NCI-H2081 (cell line): ENCODE measurements around the gene DUSP16.
"Not testable (repeated sequence)": the region's sequence is repeated elsewhere in the genome, so short reads cannot be mapped to it uniquely, and the experiment has no call there.

ENCODE experiments used
- DNase-seq, 2 experiments: peaks; one replicate each; lab custom pipeline; 2025; lab: John Stamatoyannopoulos, UW

DUSP16 gene

DNA sequence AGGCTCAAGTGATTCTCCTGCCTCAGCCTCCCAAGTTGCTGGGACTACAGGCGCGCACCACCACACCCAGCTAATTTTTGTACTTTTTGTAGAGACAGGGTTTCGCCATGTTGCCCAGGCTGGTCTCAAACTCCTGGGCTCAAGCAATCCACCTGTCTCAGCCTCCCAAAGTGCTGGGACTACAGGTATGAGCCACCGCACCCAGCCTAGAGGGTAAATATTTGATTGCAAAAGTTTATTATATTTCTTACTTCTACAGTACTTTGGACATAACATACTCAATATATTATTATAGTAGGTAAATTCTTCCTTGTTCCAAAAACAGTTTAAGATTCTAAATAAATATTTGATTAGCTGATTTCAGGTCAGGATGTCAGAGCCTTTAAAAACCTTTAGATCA lies 40.0 kb downstream of the DUSP16 start:
- not testable (repeated sequence) for DNase-seq

DNA sequence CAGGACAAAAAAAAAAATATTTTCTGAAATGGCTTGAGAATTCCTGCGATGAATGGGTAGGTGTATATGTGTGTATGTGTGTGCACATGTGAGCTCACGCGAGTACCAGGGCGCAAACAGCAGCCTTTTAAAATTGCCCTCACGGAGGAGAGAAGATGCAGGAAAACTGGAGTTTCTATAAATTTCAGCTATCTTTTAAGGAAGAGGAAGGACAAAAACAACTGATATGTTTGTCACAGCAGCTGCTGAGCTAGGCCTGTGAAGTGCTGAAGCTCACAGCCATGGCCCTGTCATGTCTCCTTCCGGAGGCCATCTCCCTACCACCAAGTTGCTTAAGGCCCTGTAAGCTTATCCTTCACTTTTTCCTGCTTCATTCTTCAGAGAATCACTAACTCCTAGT lies 40.8 kb downstream of the DUSP16 start:
- no peak for DNase-seq

DNA sequence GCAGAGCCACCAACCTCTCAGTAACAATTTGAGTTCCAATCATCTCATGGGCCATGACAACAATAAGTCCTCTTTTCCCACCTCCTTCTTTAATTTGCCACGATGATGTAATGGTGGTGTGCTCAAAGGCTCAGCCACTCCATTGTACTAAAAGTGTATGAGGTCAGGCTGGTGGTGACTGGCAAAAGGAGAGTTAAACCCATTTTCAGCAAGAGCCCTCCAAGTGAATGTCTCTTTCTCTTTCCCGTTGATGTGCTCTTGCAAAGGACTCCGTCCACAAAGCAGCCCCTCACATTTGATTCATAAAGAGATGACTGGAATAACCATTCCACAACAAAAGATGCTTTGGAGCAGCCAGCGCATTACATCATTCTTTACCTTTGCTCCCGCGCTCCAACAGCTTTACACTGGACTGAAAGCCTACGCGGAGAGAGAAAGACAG lies 41.6 kb downstream of the DUSP16 start:
- peak in 1 of 2 experiments; percentile 41 for DNase-seq

DNA sequence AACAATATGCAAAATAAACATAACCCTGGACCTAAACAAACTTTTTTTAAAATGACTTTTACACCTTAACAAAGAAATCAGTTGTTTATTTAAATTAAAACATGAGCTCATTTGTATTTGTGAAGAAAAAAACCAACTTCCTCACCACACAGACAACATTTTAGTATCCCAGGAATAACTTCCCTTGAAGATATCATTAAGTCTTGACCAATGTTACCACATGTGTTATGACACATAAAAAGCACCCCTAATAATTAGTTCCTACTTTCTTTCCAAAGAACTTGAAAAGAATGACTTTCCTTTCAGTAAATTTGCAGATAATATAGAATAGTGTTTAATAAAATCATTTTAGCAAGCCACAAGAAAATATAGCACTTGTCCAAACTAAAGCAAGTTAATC lies 42.4 kb downstream of the DUSP16 start:
- no peak for DNase-seq

DNA sequence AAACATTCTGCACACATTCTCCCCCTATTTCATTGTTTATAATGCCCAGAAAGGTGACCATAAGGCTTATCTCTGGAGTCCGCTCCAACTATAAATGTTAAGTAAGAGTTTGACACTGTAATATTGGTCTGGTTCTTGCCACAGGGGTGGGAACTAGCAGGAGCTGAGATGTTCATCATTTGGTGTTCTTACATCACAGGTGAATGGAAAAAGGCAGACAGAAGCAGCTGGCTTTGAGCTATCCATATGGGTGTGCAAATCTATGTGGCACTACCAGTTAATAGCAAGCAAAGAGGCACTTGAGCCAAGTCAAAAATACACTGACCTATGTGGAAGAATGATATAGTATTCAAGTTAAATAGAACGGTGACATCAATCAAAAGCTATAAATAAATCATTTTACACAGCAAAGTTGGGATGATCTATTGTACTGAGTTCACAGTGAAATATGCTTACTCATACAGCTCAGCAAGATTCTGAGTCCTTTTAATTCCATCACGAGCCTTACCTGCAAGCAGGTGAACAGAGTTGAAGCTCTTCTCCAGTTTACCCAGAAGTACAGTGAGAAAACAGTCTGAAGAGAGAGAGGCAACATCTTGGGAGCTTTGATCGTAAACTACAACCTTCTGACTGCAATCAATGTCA lies 43.2 kb downstream of the DUSP16 start:
- DNase-seq = no peak

DNA sequence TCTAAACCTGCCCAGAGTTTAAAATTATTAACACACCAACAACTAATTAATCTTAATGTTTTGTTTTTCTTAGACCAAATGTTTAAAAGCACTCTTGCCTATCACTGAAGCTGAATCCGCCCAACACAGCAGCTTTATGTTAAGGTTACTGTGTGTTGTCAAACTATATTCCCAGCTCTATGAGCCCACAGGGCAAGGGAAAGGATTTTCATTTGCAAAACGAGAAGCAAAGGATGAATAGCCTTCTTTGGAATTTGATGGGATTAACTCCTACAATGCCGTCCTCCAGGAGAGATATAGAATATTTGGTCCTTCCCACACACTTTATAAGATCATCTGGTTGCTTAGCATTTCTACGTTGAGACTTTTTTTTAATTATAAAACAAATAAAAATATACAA lies 43.7 kb downstream of the DUSP16 start:
- no peak for DNase-seq

DNA sequence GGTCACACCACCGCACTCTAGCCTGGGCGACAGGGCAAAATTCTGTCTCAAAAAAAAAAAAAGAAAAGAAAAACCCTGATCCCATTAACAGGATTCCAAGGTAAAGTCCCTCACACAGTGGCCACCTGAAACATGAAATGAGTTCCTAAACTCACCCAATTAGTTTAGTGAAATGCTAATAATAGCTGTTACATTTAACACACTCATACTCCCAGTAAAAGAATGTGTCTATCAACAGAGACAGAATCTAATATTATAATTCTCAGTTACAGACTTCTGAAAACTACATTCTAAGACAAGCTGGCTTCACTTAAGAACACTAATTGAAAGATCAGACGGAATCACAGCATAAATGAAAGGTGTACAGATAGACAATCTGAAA lies 44.2 kb downstream of the DUSP16 start:
- DNase-seq = no peak

DNA sequence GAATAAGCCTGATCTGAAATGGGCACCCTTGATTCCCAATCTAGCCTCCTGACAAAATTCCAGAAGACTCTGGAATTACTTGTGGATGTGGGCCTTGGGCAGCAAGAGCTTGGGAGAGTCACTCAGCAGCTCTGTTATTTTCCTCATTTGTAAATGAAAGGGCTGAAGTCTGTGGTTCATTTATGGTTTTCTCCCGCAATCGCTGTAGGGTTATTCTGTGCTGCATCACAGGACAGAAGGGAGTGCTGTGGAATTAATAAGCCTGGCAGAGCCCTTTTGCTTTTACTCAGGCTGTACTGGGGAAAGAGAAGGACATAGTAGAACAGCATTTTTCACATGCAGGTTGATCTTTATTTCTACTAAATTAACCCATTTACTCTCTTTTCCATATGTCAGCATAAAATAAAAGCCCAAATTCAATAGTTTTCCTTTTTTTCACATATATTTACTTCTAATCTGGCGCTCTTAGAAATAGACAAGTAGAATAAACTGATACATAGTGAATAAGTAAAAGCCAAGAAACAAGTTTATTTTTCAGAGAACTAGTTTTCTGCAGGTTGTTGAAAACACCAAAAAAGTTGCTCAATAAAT lies 49.2 kb downstream of the DUSP16 start:
- DNase-seq = no peak

DNA sequence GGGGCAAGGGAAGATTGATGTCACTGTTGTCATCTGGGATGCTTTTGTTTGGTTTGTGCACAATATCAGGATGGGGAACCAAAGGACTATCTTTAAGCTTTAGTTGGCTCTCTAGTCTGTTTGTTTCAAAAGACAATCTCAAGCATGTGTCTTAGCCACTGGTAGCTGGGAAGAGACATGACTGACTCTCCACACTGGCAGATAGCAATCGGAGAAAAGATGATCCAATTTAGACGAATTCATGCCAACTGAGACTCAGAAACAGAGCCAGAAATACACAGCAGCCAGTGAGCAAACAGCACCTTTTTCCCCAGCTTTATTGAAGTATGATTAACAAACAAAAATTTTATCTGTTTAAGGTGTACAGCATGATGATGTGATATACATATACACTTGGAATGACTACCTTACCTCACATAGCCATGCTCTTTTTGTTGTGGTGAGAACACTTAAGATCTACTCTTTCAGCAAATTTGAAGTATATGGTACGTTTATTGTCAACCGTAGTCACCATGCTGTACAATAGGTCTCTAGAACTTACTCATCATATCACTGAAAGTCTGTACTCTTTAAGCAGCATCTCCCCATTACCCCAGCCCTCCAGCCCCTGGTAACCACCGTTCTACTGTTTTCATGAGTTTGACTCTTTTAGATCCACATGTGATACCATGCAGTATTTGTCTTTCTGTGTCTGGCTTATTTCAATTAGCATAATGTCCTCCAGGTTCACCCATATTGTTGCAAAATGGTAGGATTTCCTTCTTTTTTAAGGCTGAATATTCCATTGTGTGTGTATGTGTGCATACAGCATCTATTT lies 50.6 kb downstream of the DUSP16 start:
- no peak for DNase-seq

DNA sequence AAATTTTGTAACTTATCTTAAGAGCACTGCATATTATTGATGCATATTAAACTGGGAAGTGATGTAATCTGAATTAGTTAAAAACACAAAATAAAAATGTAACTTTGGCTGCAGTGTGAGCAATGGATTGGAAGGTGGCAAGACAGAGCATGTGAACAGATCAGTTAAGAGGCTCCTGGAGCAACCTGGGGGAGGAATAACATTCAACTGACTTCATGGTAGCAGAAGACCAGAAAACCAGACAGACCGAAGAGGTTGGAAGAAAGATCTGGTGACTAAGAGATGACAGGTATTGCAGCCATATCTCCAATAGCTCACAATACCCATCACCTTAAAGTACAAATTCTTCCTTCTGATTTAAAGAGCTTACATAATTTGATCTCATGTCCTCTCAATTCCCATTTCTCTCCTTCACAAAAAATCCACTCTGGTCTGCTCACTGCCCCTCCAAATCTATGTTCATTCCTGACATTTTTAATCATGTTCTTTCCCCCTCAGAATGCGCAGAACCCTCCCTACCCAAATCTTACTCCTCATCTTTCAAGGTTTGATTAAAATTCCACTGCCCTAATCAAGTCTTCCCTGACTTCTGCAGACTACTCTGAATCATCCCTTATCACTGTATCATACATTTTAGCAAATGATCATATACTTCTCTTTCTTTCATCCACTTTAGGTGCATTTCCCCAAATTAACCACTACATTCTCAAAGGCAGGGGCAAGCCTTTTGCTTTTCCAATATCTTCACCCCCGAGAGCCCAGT lies 51.5 kb downstream of the DUSP16 start:
- DNase-seq = no peak

DNA sequence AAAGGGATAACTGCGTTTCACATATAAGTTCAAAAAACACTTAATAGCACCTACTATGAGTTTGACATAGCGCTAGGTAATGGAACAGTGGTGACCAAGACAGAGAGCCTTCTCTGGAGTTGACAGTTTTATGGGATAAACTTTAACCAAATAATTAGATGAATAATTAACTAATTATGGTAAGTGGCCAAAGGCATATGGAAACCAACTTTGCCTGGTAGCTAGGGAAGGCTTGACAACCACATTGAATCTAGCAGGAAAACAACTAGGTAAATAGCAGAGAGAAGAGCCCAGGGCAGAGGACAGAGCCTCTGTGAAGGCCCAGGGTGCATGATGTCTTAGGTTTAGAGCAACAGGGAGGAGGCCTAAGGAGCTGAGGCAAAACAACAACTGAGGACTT lies 52.1 kb downstream of the DUSP16 start:
- no peak for DNase-seq

DNA sequence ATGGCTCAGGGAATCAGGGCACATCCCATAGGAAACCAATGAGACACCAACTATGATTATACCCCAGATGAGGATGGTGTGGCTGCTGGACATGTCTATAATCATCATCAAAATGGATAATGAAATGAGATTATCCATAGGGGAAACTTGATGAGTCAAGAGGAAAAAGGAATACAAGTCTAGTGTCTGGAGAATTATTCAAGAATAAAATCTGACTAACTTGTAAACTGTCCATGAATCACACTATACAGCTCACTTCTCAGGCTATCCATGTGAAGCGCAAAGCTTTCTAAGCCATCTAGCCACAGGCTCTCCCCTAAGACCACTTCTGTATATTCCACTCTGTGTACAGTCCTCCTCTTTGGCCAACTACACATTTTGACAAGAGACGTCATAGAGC lies 52.5 kb downstream of the DUSP16 start:
- no peak for DNase-seq

DNA sequence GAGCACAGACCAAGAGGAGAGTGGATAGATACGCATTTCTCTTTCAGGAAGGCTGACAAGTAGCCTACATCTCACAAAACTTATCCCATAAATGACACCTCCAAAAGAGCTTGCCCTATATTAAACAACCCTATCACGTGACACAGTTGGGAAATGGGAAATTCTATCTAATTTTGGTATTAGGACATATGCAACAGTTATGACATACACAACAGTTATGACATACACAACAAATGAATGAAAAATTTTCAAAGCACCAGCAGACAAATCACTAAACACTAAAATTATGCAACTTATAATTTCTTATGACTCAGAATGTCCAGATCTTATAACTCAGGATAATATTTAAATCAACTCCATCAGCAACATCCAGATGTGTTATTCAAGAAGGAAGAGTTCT lies 54.1 kb downstream of the DUSP16 start:
- DNase-seq = no peak

DNA sequence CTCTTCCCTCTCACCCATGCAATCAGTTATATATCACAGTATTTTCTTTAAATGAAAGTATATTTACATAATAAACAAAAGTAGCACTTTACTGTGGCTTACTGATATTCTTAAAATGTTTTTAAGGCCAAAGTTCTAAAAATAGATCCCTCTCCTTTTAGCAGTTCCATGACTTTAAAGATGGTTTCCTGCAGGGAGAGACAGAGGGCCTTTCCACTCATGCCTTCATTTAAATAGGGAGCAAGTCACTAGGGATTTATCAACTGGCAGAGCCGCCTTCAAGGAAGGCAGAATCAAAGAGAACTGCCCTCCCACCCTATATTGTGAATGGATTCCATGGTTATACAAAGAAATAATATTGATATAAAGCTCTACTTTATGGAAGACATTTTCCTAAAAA lies 55.5 kb downstream of the DUSP16 start:
- no peak for DNase-seq

DNA sequence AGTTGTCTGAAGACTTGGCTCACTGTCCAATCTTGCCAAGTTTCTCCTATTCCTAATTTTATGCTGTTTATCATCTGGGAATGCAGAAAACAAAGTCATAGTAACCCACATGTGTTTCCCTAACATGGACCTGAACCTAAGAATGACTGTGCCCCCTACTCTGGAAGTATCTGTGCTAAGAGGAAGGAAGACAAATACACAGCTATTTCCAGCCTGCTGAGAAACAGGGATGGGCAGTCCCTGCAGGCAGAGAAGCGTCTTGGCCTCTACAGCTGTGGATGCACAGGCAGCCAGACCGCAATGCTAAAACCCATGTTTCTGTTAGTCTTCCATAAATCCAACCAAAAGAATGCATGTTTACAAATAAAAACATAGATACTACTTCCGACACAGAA lies 56.2 kb downstream of the DUSP16 start:
- DNase-seq = no peak

DNA sequence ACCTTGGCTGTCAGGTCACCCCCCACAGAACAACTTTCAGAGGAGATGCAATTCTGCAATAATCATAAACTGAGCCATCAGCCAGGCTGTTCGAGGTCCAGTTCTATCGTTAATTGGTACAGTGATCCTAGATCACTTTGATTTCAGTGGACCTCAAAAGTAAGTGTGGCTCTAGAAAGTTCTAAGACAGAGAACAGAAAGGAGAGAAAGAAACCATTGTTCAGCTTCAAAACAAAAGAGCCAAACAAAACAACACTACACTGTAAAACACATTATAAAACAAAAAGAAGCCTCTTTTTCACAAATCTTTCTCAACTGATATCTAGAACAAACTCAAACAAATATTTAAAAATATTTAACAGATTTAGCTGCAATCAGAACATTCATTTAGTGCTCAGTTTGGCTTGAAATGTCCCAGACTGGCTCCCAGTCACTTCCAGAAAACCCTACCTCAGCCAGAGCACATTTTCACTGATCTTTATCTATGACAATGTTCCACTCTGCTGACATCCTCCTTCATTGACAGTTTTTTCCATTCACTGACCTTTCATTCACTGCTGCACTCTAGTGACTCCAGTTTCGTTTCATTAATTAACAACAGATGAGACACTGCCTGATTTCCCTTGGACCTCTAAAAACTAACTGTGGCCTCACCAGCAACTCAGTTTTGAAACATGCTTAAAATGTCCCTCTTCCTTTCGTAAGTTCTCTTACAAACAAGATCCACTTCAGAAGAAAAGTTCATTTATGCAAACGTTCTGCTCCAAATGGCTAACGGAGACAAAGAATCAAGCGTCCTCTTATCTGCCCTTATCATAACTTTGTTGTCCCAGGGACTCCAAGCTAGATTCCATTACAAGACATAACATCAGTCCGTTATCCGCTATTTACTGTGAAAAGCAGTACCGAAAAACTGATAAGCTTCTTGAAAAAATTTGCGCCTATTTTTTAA lies 56.8 kb downstream of the DUSP16 start:
- DNase-seq = no peak

DNA sequence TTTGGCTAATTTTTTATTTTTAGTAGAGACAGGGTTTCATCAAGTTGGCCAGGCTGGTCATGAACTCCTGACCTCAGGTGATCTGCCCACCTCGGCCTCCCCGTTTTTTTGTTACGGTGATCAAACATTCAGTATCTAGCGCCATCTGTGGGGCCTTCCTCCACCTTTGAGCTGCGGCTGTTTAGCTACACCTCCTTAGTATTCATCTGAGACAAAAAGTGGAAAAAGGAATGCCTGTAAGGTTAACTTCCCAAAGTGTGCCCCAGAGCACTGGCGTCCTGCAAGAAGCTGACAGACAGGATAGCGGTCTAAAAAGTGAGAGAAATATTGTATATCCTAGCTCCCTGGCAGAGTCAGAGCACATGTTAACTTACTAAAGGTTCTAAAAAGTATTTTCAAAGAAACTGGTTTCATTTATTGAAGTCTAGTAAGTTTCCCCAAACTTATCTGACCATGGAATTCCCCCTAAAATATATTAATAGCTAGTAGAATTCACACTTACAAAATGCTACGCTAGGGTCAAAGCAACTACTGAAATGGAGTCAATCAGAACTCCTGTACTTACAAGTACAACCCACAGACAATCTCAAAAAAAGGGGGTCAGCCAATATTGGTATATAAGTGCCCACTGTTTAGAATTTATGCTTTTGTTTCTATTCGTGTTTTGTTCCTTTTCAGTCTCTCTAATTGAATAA lies 59.1 kb downstream of the DUSP16 start:
- no peak for DNase-seq

DNA sequence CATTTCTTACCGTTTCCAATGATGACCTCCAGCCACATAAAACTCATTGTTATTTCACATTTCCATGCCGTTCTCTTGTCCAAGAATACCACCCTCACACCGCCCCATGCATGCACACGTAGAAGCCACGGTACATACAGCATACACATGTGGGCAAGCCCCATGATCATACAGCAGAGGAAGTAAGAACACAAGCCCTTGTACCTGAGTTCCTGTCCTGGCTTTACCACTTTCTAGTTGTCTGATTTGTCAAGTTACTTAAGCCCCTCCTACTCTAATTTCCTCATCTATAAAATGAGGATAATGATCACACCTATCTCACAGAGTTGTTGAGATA lies 59.9 kb downstream of the DUSP16 start:
- DNase-seq = no peak

DNA sequence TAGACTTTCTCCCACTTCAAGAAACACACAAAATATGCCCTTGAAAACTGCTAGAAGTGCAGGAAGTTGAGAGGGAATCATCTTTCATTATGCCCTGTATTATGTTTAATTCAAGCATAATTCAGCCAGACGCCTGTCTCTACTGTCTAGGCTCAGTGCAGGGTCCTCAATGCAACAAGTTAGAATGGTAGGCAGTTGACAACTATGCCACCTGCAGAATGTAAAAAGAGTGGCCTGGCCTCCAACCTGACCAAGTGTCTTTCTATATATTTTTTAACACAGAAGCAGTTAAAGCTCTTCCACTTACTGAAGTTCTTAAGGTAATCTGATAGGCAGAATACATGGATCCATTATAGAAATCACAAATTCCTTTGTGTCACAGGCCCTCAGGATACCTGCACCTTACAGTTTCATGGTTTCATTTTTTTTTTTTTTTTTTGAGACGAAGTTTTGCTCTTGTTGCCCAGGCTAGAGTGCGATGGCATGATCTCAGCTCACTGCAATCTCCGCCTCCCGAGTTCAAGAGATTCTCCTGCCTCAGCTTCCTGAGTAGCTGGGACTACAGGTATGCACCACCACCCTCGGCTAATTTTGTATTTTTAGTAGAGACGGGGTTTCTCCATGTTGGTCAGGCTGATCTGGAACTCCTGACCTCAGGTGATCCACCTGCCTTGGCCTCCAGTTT lies 60.4 kb downstream of the DUSP16 start:
- DNase-seq = not testable (repeated sequence)

DNA sequence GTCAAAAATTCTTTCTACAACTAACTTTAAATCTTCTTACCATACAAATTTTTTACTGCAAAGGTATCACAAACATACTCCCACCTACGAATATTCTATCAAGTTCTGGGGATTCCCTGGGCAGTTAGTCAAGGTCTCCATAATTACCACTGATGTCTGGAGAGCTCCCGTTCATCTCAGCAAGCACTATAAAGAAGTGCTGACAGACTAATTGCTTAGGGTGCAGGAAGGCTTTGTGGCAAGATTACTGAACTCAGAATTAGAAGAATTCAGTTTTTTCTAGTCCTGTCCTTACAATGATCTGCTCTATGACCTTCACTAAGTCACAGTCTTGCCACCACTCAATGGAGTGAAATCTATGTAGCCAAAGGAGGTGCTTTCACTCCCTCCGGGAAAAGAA lies 61.5 kb downstream of the DUSP16 start:
- no peak for DNase-seq
